ENCODE data around the gene TSC2. TPM values are rescaled to one million over a fixed set of nuclear protein-coding genes. Genes with fewer than 3 reads are reported as not detected.

TSC2 gene
- total and polyA plus RNA-seq, 8 donors, result 51.0 to 172 (median 83.6) TPM

DNA sequence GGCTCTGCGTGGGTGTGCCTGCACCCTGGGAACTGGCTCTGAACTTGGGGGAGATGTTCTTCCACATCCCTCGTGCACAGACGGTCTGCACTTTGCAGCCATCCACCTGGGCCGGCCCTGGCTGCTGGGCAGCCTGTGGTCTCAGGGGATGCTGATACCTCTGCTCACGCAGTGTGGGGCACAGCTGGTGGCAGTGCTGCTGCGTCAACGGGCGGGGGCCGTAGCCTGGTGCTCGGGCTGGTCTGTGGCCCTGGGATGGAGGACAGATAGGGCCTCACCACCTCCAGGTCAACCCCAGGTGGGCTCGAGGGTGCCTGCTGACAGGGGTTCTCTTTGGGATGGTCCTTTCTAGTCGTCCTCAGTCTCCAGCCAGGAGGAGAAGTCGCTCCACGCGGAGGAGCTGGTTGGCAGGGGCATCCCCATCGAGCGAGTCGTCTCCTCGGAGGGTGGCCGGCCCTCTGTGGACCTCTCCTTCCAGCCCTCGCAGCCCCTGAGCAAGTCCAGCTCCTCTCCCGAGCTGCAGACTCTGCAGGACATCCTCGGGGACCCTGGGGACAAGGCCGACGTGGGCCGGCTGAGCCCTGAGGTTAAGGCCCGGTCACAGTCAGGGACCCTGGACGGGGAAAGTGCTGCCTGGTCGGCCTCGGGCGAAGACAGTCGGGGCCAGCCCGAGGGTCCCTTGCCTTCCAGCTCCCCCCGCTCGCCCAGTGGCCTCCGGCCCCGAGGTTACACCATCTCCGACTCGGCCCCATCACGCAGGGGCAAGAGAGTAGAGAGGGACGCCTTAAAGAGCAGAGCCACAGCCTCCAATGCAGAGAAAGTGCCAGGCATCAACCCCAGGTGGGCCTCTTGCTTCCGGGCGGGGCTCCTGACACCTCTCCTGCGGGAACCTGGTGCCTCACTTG, 36.3 kb downstream of the TSC2 start:
- Histone ChIP-seq H3K27ac (no peak overlapping the region), H3K4me1 (peaks cover 0 to 8% (median 0%) of the 10 kb centered on the region in 3 donors), H3K36me3 (peaks cover 0 to 37% (median 11%) of the 10 kb centered on the region in 3 donors), H3K4me3 (no peak overlapping the region), H3K27me3 (no peaks in the 10 kb centered on the region), H3K9me3 (no peaks in the 10 kb centered on the region)
- TF ChIP-seq, protein P1, sequence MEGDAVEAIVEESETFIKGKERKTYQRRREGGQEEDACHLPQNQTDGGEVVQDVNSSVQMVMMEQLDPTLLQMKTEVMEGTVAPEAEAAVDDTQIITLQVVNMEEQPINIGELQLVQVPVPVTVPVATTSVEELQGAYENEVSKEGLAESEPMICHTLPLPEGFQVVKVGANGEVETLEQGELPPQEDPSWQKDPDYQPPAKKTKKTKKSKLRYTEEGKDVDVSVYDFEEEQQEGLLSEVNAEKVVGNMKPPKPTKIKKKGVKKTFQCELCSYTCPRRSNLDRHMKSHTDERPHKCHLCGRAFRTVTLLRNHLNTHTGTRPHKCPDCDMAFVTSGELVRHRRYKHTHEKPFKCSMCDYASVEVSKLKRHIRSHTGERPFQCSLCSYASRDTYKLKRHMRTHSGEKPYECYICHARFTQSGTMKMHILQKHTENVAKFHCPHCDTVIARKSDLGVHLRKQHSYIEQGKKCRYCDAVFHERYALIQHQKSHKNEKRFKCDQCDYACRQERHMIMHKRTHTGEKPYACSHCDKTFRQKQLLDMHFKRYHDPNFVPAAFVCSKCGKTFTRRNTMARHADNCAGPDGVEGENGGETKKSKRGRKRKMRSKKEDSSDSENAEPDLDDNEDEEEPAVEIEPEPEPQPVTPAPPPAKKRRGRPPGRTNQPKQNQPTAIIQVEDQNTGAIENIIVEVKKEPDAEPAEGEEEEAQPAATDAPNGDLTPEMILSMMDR (IDR thresholded peaks at IDR 0.05), result no peak
- intact Hi-C loops (cut with DNase I), result no loop called here
- 93 to 95% methylated on average over 44 of the region's 44 CpGs for WGBS, 2 donors
- ATAC-seq, result no peak
- no peak for FAIRE-seq
- peak in 1 of 6 donors; percentile 28 for DNase-seq

DNA sequence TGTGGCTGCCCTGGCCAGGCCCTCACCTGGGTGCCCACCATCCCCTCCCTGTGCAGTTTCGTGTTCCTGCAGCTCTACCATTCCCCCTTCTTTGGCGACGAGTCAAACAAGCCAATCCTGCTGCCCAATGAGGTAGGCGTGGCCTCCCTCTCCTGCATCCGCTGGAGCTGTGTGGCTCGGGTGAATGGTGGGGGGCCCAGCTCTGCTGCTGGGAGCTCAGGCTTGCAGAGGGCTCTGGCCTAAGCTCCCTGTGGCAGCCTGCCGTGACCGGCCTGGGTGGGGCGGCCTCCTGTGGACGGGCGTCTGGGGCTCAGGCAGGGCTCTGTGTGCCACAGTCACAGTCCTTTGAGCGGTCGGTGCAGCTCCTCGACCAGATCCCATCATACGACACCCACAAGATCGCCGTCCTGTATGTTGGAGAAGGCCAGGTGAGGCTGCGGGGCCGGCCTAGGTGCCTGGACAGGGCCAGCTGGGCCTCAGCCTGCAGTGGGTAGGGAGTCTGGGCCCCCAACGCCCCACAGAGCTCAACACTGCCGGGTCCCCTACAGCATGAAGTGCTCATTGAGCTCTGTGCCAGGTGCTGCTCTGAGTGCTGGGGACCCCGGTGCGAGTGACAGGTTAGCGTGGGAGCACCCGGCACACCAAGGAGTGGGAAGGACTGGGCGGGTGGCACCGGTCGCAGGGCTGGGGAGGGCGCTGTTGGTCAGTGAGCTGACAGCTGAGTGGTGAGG, 37.3 kb downstream of the TSC2 start:
- WGBS, 2 donors, result 93% methylated on average over 25 to 29 of the region's 29 CpGs
- intact Hi-C loops (cut with DNase I), result no loop called here
- peaks cover 0 to 14% (median 0%) of the 10 kb centered on the region in 3 donors for H3K4me1 ChIP-seq
- no peaks in the 10 kb centered on the region for H3K9me3 ChIP-seq
- H3K4me3 ChIP-seq, result no peak overlapping the region
- no peak for DNase-seq
- no peak for FAIRE-seq
- peaks cover 0 to 31% (median 10%) of the 10 kb centered on the region in 3 donors for H3K36me3 ChIP-seq
- H3K27ac ChIP-seq, result no peak overlapping the region
- no peak for ATAC-seq
- TF ChIP-seq, protein P1 (IDR thresholded peaks at IDR 0.05), result no peak
- H3K27me3 ChIP-seq, result no peaks in the 10 kb centered on the region

DNA sequence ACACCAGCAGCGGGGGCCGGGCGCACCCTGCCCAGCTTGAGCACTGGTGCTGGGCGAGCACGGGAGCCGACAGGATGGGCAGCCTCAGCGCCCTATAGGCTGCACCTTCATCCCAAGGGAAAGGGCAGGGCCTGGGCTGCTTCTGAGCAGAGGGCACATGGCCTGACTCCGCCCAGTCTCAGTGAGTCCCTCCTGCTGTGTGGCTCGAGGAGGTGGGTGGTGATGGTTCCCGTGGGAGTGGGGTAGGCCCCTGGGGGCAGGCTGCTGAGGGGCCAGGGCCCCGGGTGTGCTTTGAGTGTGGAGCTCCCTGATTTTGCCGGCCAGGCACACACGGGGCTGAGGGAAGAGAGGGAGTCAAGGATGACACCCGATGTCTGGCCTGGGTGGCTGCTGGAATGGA, 37.9 kb downstream of the TSC2 start:
- TF ChIP-seq, protein P1 (IDR thresholded peaks at IDR 0.05), result no peak
- peaks cover 0 to 30% (median 8%) of the 10 kb centered on the region in 3 donors for H3K36me3 ChIP-seq
- intact Hi-C loops (cut with DNase I), result no loop called here
- H3K4me3 ChIP-seq, result no peak overlapping the region
- DNase-seq (no peak), ATAC-seq (no peak), FAIRE-seq (no peak)
- H3K27ac ChIP-seq, result no peak overlapping the region
- WGBS, 2 donors, result 83 to 84% methylated on average over 13 to 14 of the region's 14 CpGs
- H3K27me3 ChIP-seq, result no peaks in the 10 kb centered on the region
- H3K4me1 ChIP-seq, result peaks cover 0 to 16% (median 0%) of the 10 kb centered on the region in 3 donors
- H3K9me3 ChIP-seq, result no peaks in the 10 kb centered on the region

- ATAC-seq (no peak), FAIRE-seq (no peak), DNase-seq (no peak)
- H3K4me3 ChIP-seq, result no peak overlapping the region
- TF ChIP-seq, protein P1 (IDR thresholded peaks at IDR 0.05), result no peak
- 92 to 95% methylated on average over 27 of the region's 27 CpGs for WGBS, 2 donors
- H3K27ac ChIP-seq, result no peak overlapping the region
- peaks cover 0 to 30% (median 8%) of the 10 kb centered on the region in 3 donors for H3K36me3 ChIP-seq
- no peaks in the 10 kb centered on the region for H3K27me3 ChIP-seq
- H3K4me1 ChIP-seq, result peaks cover 0 to 16% (median 0%) of the 10 kb centered on the region in 3 donors
- intact Hi-C loops (cut with DNase I), result no loop called here
- H3K9me3 ChIP-seq, result no peaks in the 10 kb centered on the region
Observed at GRCh38 chr16:2086106-2086742, 38.4 kb downstream of the TSC2 start.

Data from pancreas (tissue), 10 donors.